Measurements from ENCODE around the gene ABCC4.

The ABCC4 gene

GRCh38 chr13:94984958-94985357, 316.3 kb downstream of the ABCC4 start:
- DNase-seq, result no peak

DNA sequence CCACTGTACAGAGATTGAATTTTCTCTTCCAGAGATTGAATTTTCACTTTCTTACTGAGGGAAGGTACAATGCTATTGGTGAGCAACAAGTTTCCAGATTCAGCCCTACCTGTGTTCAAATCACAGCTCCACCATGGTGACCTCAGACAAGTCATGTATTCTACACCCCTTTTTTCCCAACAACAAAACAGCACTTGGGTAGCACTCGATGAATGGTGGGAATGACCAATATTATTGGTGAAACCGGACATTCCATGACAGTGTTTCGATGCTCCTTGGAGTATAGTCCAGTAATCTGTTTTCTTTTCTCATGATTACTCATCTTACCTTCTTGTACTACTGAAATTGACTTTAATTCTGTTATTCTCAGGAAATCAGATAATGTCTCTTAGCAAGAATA, 322.7 kb downstream of the ABCC4 start:
- DNase-seq, result no peak

- DNase-seq, result no peak
Measured at GRCh38 chr13:94974015-94974951, 327.0 kb downstream of the ABCC4 start.

DNA sequence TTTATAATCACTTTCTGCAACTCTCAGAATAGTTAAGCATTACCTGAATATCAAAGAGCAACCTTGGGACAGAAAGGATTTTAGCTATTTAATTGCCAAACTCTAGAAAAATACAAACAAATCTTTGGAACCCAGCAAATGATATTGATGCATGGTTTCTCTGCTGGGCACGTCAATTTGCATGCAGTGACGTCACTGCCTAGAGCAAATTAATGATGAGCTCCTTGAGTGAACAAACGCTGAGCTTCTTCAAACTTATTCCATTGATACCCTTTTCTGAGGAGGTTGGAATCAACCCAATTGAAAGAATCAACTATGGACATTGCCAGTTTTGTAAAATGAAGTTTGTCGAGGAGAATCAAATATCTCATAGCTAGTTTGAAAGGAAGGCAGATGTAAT, 329.0 kb downstream of the ABCC4 start:
- no peak for DNase-seq
